ENCODE measurements around the gene NLRP11.

DNA sequence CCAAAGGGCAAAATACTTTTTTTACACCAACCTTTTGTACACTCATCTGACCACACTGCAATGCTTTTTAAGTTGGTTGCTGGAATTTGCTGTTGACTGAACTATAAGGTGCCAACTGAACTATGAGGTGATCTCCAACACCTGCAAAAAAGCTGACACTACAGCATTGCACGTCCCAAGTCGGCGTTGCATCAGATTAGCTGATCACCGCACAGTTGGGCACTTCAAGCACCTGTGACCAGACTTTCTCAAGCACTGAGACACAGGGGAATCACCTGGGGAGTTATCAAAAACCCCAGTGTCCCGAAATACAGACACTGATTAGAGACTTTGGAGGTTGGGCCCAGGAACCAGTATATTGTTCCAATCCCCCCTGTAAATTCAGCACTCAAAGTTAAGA is 1.1 kb downstream of the NLRP11 start:
- no peak for TF ChIP-seq ELF4 (IDR thresholded peaks at IDR 0.05)
- no peak for TF ChIP-seq SUZ12 (IDR thresholded peaks at IDR 0.05)
- TF ChIP-seq SP1 (IDR thresholded peaks at IDR 0.05), result no peak
- no peak for TF ChIP-seq FOXK2 (IDR thresholded peaks at IDR 0.05)
- no peak for TF ChIP-seq ARNT (IDR thresholded peaks at IDR 0.05)
- no peak for TF ChIP-seq FOXA1 (IDR thresholded peaks at IDR 0.05)

All from HEK293T (cell line).